IMR-90 (cell line): Measurements from ENCODE around the gene B4GALT5. TPM values are rescaled to one million over a fixed set of nuclear protein-coding genes. Genes with fewer than 3 reads are reported as not detected.

ENCODE experiments used
- ATAC-seq: fragments of 200-7000 bp; cut with Tn5 transposase; 2 replicates; pipeline ENCODE4 v1.9.1; 2020; ENCODE audit warnings: low read depth, mild to moderate bottlenecking, moderate library complexity
- BruUV-seq: library from RNA; stranded (reverse); fragments of 400-500 nt; replicated peaks from 2 replicates; lab custom pipeline; 2021; lab: Mats Ljungman, UMichigan
- CTCF ChIA-PET: fragments of 300-600 bp; formaldehyde crosslinking; extraction: SDS; loops from one replicate; lab custom pipeline; 2021; ENCODE audit warnings: antibody characterized with exemption; lab: Yijun Ruan, JAX
- POLR2A ChIA-PET: fragments of 300-600 bp; sonication (Branson Sonifier 250); formaldehyde crosslinking; loops from one replicate; lab custom pipeline; 2022; ENCODE audit warnings: antibody characterized with exemption; ENCODE audit not compliant: unreplicated experiment; lab: Charles Lee
- DNase-seq: peaks from one replicate; pipeline ENCODE4 v3.0.0; 2013
- H2AFZ ChIP-seq: replicated peaks from 2 replicates; pipeline ENCODE3; 2013; ENCODE audit warnings: low read length, mild to moderate bottlenecking; ENCODE audit not compliant: poor library complexity
- H2AK5ac ChIP-seq: 2 replicates; pipeline ENCODE4 v1.6.1; 2013; ENCODE audit warnings: low read depth, low read length, inconsistent platforms
- H2AK9ac ChIP-seq: replicated peaks from 2 replicates; pipeline ENCODE3; 2013; ENCODE audit warnings: mild to moderate bottlenecking, low read depth, low read length, moderate library complexity; ENCODE audit not compliant: poor library complexity
- H2BK120ac ChIP-seq: 2 replicates; pipeline ENCODE4 v1.6.1; 2013; ENCODE audit warnings: low read depth, low read length, inconsistent platforms
- H2BK15ac ChIP-seq: 3 replicates; pipeline ENCODE4 v1.6.1; 2013; ENCODE audit warnings: low read depth, low read length, inconsistent platforms
- H2BK20ac ChIP-seq: 2 replicates; pipeline ENCODE4 v1.6.1; 2013; ENCODE audit warnings: low read depth, mild to moderate bottlenecking, inconsistent platforms, low read length, moderate library complexity
- H2BK5ac ChIP-seq: 2 replicates; pipeline ENCODE4 v1.6.1; 2013; ENCODE audit warnings: mild to moderate bottlenecking, low read depth, low read length, inconsistent platforms; ENCODE audit not compliant: poor library complexity, severe bottlenecking
- H3K14ac ChIP-seq: replicated peaks from 2 replicates; pipeline ENCODE4 v1.6.1; 2013; ENCODE audit warnings: low read depth, low read length, inconsistent platforms
- H3K18ac ChIP-seq: 2 replicates; pipeline ENCODE4 v1.6.1; 2013; ENCODE audit warnings: low read depth, low read length, control low read depth
- H3K23ac ChIP-seq: 2 replicates; pipeline ENCODE4 v1.6.1; 2013; ENCODE audit warnings: low read depth, low read length, inconsistent platforms
- H3K27ac ChIP-seq: 2 replicates; pipeline ENCODE4 v1.5.1; 2013; ENCODE audit warnings: mild to moderate bottlenecking, control low read depth, low read length; ENCODE audit not compliant: insufficient read depth
- H3K27me3 ChIP-seq: 2 replicates; pipeline ENCODE4 v1.6.1; 2013; ENCODE audit warnings: low read length; ENCODE audit not compliant: control insufficient read depth, insufficient read depth
- H3K36me3 ChIP-seq: 2 replicates; pipeline ENCODE4 v1.6.1; 2013; ENCODE audit warnings: low read length, mixed read lengths; ENCODE audit not compliant: control insufficient read depth, insufficient read depth
- H3K4ac ChIP-seq: 2 replicates; pipeline ENCODE4 v1.6.1; 2013; ENCODE audit warnings: low read depth, low read length, inconsistent platforms
- H3K4me1 ChIP-seq: 2 replicates; pipeline ENCODE4 v1.6.1; 2013; ENCODE audit warnings: low read length, mixed read lengths; ENCODE audit not compliant: control insufficient read depth, insufficient read depth
- H3K4me2 ChIP-seq: 2 replicates; pipeline ENCODE4 v1.6.1; 2013; ENCODE audit warnings: low read depth, mild to moderate bottlenecking, control low read depth, low read length, moderate library complexity
- H3K4me3 ChIP-seq: 2 replicates; pipeline ENCODE4 v1.5.1; 2013; ENCODE audit warnings: low read depth, mild to moderate bottlenecking, control low read depth, low read length, moderate library complexity; ENCODE audit not compliant: insufficient read depth
- H3K56ac ChIP-seq: 2 replicates; pipeline ENCODE4 v1.6.1; 2013; ENCODE audit warnings: low read length, inconsistent platforms; ENCODE audit not compliant: insufficient read depth; ENCODE audit errors: extremely low read depth
- H3K79me1 ChIP-seq, 2 experiments: 2 replicates each; pipeline ENCODE4 v1.6.1; 2013; ENCODE audit warnings: low read length in 2 of 2, inconsistent platforms in 1 of 2, low read depth in 1 of 2
- H3K9ac ChIP-seq: 2 replicates; pipeline ENCODE4 v1.6.1; 2013; ENCODE audit warnings: low read depth, low read length, control low read depth
- H3K9me1 ChIP-seq: 2 replicates; pipeline ENCODE4 v1.6.1; 2013; ENCODE audit warnings: low read length, inconsistent platforms; ENCODE audit not compliant: insufficient read depth
- H3K9me3 ChIP-seq: 2 replicates; pipeline ENCODE4 v1.6.1; 2013; ENCODE audit warnings: low read length; ENCODE audit not compliant: control insufficient read depth, insufficient read depth
- H4K20me1 ChIP-seq: 2 replicates; pipeline ENCODE4 v1.6.1; 2013; ENCODE audit warnings: low read length, inconsistent platforms; ENCODE audit not compliant: insufficient read depth
- H4K5ac ChIP-seq: 2 replicates; pipeline ENCODE4 v1.6.1; 2013; ENCODE audit warnings: mild to moderate bottlenecking, low read depth, low read length, control low read depth
- H4K8ac ChIP-seq, 2 experiments: 2 replicates each; pipeline ENCODE4 v1.6.1; 2013; ENCODE audit warnings: low read depth in 2 of 2, low read length in 2 of 2, control low read depth in 1 of 2, inconsistent platforms in 1 of 2
- H4K91ac ChIP-seq: 2 replicates; pipeline ENCODE4 v1.6.1; 2013; ENCODE audit warnings: low read depth, low read length, inconsistent platforms; ENCODE audit not compliant: insufficient read depth
- CHD1 ChIP-seq: IDR thresholded peaks from 2 replicates; pipeline ENCODE4 v1.6.1; 2012; ENCODE audit warnings: low read depth, low read length, improper control_type of control experiment
- MAFK ChIP-seq: IDR thresholded peaks from 2 replicates; pipeline ENCODE4 v1.6.1; 2012; ENCODE audit warnings: low read depth, low read length, improper control_type of control experiment
- MAZ ChIP-seq: IDR thresholded peaks from 2 replicates; pipeline ENCODE4 v1.6.1; 2012; ENCODE audit warnings: low read depth, mild to moderate bottlenecking, low read length, improper control_type of control experiment, moderate library complexity, borderline replicate concordance
- MXI1 ChIP-seq: IDR thresholded peaks from 2 replicates; pipeline ENCODE4 v1.6.1; 2012; ENCODE audit warnings: low read depth, mild to moderate bottlenecking, low read length, moderate library complexity, borderline replicate concordance
- RAD21 ChIP-seq: IDR thresholded peaks from 2 replicates; pipeline ENCODE4 v1.6.1; 2012; ENCODE audit warnings: low read length, improper control_type of control experiment
- SMC3 ChIP-seq: fragments of 150-350 bp; IDR thresholded peaks from 2 replicates; pipeline ENCODE4 v1.6.1; 2016; ENCODE audit warnings: low read depth, mild to moderate bottlenecking, antibody characterized with exemption, low read length, moderate library complexity
- WGBS, 2 experiments: methylation state at CpG; one replicate each; pipeline versions ENCODE4 v1.1.5 to v1.1.7; 2013; ENCODE audit warnings: missing lambda C conversion rate in 2 of 2; ENCODE audit not compliant: insufficient read length in 1 of 2; ENCODE audit errors: extremely low coverage in 2 of 2; 5-methylcytosine and 5-hydroxymethylcytosine counted together
- dilution Hi-C: fragments of 300-500 bp; cut with HindIII; formaldehyde crosslinking; loops from one replicate; pipeline ENCODE4 v1.14.3; 2018; ENCODE audit warnings: low sequenced_read_pairs; ENCODE audit not compliant: unreplicated experiment
- in situ Hi-C: fragments of 300-500 bp; cut with MboI; formaldehyde crosslinking; loops from 3 replicates; pipeline ENCODE4 v1.14.3; 2019; ENCODE audit warnings: low sequenced_read_pairs, inconsistent platforms, mixed read lengths
- intact Hi-C: fragments of 100-400 bp; cut with micrococcal nuclease; formaldehyde crosslinking; loops from 2 replicates; pipeline ENCODE4 v1.10.0; 2022
- polyA plus RNA-seq, 3 experiments: library from polyadenylated mRNA; depleted of rRNA; stranded (reverse); fragments of >200 nt; gene quantifications; 2 replicates each; pipeline ENCODE4 v1.2.3, GENCODE V29; 2012; ENCODE audit warnings: low replicate concordance in 1 of 3
- total RNA-seq: library from RNA; depleted of rRNA; stranded (reverse); fragments of >200 nt; gene quantifications from 2 replicates; pipeline ENCODE4 v1.2.3, GENCODE V29; 2012
- TF ChIP-seq, protein P1 (sequence below): conservative IDR thresholded peaks from 2 replicates; pipeline ENCODE4 v1.5.1; 2012; ENCODE audit warnings: mild to moderate bottlenecking, low read depth, low read length, improper control_type of control experiment
- TF ChIP-seq, protein P2 (sequence below): fragments of 150-350 bp; IDR thresholded peaks from 2 replicates; pipeline ENCODE4 v1.6.1; 2016; ENCODE audit warnings: low read depth, mild to moderate bottlenecking, low read length, moderate library complexity, borderline replicate concordance
- TF ChIP-seq, protein P3 (sequence below): fragments of 150-350 bp; IDR thresholded peaks from 2 replicates; pipeline ENCODE4 v1.6.1; 2017; ENCODE audit warnings: mild to moderate bottlenecking, antibody characterized with exemption, low read length, low read depth

The B4GALT5 gene
- total and polyA plus RNA-seq, 2 of the 4 experiments (the other 2 are of a cell fraction) = 11.3 to 20.4 TPM

DNA sequence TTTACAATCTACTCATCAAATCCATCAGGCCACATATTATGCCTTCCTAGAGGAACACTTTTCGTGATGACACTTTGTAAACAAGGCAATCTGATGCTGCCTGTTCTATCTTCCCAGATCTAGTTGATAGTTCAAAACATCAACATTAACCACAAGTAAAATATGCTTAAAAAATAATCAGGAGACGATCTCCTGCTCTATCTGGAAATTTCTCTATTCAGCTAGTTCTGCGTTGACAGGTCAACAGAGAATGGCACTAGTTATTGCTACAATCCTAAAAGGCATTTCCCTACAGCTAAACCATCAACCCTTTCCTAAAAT is 2.1 kb downstream of the B4GALT5 start:
- no peak overlapping the region for H4K91ac ChIP-seq
- no peaks in the 10 kb centered on the region for H3K27me3 ChIP-seq
- no peak overlapping the region for H2AFZ ChIP-seq
- H3K36me3 ChIP-seq = no peaks in the 10 kb centered on the region
- H3K56ac ChIP-seq = no peak overlapping the region
- dilution Hi-C loops (no loop called here), in situ Hi-C loops (no loop called here), intact Hi-C loops (loop anchor here (5.0 kb wide), 1 partner anchor 101 kb away; the partner anchor contains the start of gene SLC9A8)
- H3K4ac ChIP-seq = no peak overlapping the region
- ATAC-seq (no peak), DNase-seq (no peak)
- no peak overlapping the region for H3K27ac ChIP-seq
- H2BK120ac ChIP-seq = no peak overlapping the region
- WGBS, 2 experiments = 81% methylated on average over 3 of the region's 3 CpGs; no CpG with 5 or more reads in 1 of the 2 experiments
- H3K23ac ChIP-seq = peak overlapping the region; percentile 67; the same call in 1 of the 2 replicates
- H3K9me3 ChIP-seq = no peaks in the 10 kb centered on the region
- 0 out of 2 replicates have a peak overlapping the region, but pooled peaks have one; percentile 3 for H3K4me3 ChIP-seq
- no peak overlapping the region for H4K8ac ChIP-seq
- TF ChIP-seq RAD21 = no peak
- TF ChIP-seq SMC3 = no peak
- TF ChIP-seq, protein P1, sequence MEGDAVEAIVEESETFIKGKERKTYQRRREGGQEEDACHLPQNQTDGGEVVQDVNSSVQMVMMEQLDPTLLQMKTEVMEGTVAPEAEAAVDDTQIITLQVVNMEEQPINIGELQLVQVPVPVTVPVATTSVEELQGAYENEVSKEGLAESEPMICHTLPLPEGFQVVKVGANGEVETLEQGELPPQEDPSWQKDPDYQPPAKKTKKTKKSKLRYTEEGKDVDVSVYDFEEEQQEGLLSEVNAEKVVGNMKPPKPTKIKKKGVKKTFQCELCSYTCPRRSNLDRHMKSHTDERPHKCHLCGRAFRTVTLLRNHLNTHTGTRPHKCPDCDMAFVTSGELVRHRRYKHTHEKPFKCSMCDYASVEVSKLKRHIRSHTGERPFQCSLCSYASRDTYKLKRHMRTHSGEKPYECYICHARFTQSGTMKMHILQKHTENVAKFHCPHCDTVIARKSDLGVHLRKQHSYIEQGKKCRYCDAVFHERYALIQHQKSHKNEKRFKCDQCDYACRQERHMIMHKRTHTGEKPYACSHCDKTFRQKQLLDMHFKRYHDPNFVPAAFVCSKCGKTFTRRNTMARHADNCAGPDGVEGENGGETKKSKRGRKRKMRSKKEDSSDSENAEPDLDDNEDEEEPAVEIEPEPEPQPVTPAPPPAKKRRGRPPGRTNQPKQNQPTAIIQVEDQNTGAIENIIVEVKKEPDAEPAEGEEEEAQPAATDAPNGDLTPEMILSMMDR = no peak
- TF ChIP-seq, protein P2, sequence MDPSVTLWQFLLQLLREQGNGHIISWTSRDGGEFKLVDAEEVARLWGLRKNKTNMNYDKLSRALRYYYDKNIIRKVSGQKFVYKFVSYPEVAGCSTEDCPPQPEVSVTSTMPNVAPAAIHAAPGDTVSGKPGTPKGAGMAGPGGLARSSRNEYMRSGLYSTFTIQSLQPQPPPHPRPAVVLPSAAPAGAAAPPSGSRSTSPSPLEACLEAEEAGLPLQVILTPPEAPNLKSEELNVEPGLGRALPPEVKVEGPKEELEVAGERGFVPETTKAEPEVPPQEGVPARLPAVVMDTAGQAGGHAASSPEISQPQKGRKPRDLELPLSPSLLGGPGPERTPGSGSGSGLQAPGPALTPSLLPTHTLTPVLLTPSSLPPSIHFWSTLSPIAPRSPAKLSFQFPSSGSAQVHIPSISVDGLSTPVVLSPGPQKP = no peak
- no peak for TF ChIP-seq CHD1
- TF ChIP-seq, protein P3, sequence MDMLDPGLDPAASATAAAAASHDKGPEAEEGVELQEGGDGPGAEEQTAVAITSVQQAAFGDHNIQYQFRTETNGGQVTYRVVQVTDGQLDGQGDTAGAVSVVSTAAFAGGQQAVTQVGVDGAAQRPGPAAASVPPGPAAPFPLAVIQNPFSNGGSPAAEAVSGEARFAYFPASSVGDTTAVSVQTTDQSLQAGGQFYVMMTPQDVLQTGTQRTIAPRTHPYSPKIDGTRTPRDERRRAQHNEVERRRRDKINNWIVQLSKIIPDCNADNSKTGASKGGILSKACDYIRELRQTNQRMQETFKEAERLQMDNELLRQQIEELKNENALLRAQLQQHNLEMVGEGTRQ = no peak
- no peak for TF ChIP-seq MAZ
- TF ChIP-seq MAFK = no peak
- TF ChIP-seq MXI1 = no peak
- H3K9ac ChIP-seq = no peak overlapping the region; the same call in 1 of the 2 replicates
- CTCF ChIA-PET = no interaction called here
- peaks cover 54% of the 10 kb centered on the region for H4K20me1 ChIP-seq
- H2BK15ac ChIP-seq = no peak overlapping the region
- H3K4me2 ChIP-seq = peak overlapping the region; percentile 26; the same call in 1 of the 2 replicates
- H3K79me1 ChIP-seq = peaks cover 13 to 56% of the 10 kb centered on the region in 2 experiments; a peak in 3 of 4 replicates
- no peak overlapping the region for H2AK5ac ChIP-seq
- H3K14ac ChIP-seq = no peak overlapping the region
- H4K5ac ChIP-seq = no peak overlapping the region
- no peak overlapping the region for H2BK5ac ChIP-seq
- H2BK20ac ChIP-seq = no peak overlapping the region
- 0 out of 2 replicates have a peak, but pooled peaks cover 1% of the 10 kb centered on the region for H3K9me1 ChIP-seq
- no peak overlapping the region for H3K18ac ChIP-seq
- POLR2A ChIA-PET = no interaction called here
- BruUV-seq = no TSS peak
- H2AK9ac ChIP-seq = no peak overlapping the region
- H3K4me1 ChIP-seq = peaks cover 4% of the 10 kb centered on the region
